GM19351 (cell line): Measurements from ENCODE around the gene ALOX5.
"Not testable (repeated sequence)": the region's sequence is repeated elsewhere in the genome, so short reads cannot be mapped to it uniquely, and the experiment has no call there.

Source experiments
- ATAC-seq: cut with Tn5 transposase; IDR thresholded peaks from one replicate; pipeline ENCODE4 v1.9.1; 2021; ENCODE audit warnings: mild to moderate bottlenecking, moderate library complexity; ENCODE audit not compliant: unreplicated experiment

Gene ALOX5

GRCh38 chr10:45373003-45373575 is 927 bp upstream of the ALOX5 start:
- ATAC-seq = peak; percentile 39

- peak; percentile 9 for ATAC-seq
These were observed 485 bp downstream of the ALOX5 start for GRCh38 chr10:45374350-45375052.

- no peak for ATAC-seq
These were observed 1.1 kb downstream of the ALOX5 start for GRCh38 chr10:45375101-45375500.

GRCh38 chr10:45375716-45376231 is 1.8 kb downstream of the ALOX5 start:
- no peak for ATAC-seq

- no peak for ATAC-seq
These were observed 2.4 kb downstream of the ALOX5 start for GRCh38 chr10:45376371-45376801.

- ATAC-seq = no peak
These were observed 3.3 kb downstream of the ALOX5 start for GRCh38 chr10:45377321-45377720.

- no peak for ATAC-seq
These were observed 3.8 kb downstream of the ALOX5 start for GRCh38 chr10:45377858-45378257.

GRCh38 chr10:45378914-45379726 is 5.1 kb downstream of the ALOX5 start:
- no peak for ATAC-seq

GRCh38 chr10:45379891-45380540 is 6.0 kb downstream of the ALOX5 start:
- no peak for ATAC-seq

GRCh38 chr10:45380903-45381620 is 7.0 kb downstream of the ALOX5 start:
- no peak for ATAC-seq

- no peak for ATAC-seq
These were observed 8.6 kb downstream of the ALOX5 start for GRCh38 chr10:45382591-45382990.

- ATAC-seq = no peak
These were observed 9.8 kb downstream of the ALOX5 start for GRCh38 chr10:45383682-45384330.

- no peak for ATAC-seq
These were observed 12.6 kb downstream of the ALOX5 start for GRCh38 chr10:45386657-45387056.

GRCh38 chr10:45387096-45387893 is 13.3 kb downstream of the ALOX5 start:
- no peak for ATAC-seq

GRCh38 chr10:45389671-45390070 is 15.7 kb downstream of the ALOX5 start:
- not testable (repeated sequence) for ATAC-seq

GRCh38 chr10:45391636-45392035 is 17.6 kb downstream of the ALOX5 start:
- not testable (repeated sequence) for ATAC-seq

- no peak for ATAC-seq
These were observed 21.5 kb downstream of the ALOX5 start for GRCh38 chr10:45395554-45395953.

- no peak for ATAC-seq
These were observed 24.6 kb downstream of the ALOX5 start for GRCh38 chr10:45398595-45398994.

- ATAC-seq = no peak
These were observed 25.1 kb downstream of the ALOX5 start for GRCh38 chr10:45399113-45399512.
